Gastrocnemius medialis (tissue), 4 donors: ENCODE data around the gene HIVEP1.

Experiments
- CTCF ChIP-seq, 5 experiments: fragments of 450-650 bp in 3 of 5; fragments of 200-600 bp in 2 of 5; sonication (generic) in 2 of 5; IDR thresholded peaks in 4 of 5; conservative IDR thresholded peaks in 1 of 5; 1 replicate in 4 of 5; 2 replicates in 1 of 5; pipeline ENCODE4 v1.5.1; 2016 to 2019; ENCODE audit warnings: antibody characterized with exemption in 5 of 5, mild to moderate bottlenecking in 3 of 5, moderate library complexity in 3 of 5
- POLR2A ChIP-seq, 2 donors: fragments of 450-650 bp; IDR thresholded peaks; one replicate each; pipeline ENCODE4 v1.6.1; 2017; ENCODE audit warnings: antibody characterized with exemption in 2 of 2, mild to moderate bottlenecking in 2 of 2, moderate library complexity in 2 of 2

GRCh38 chr6:12174878-12175277 is 162.8 kb downstream of the HIVEP1 start:
- TF ChIP-seq CTCF (IDR thresholded peaks at IDR 0.05 in 4 of 5, conservative IDR thresholded peaks at IDR 0.05 in 1 of 5), result no peak
- no peak for TF ChIP-seq POLR2A (IDR thresholded peaks at IDR 0.05)
